Thyroid gland (tissue), 4 donors: ENCODE data around the gene MYL10. TPM values are rescaled to one million over a fixed set of nuclear protein-coding genes. Genes with fewer than 3 reads are reported as not detected.

Experiments
- DNase-seq, 2 donors: peaks; one replicate each; pipeline ENCODE4 v3.0.0-alpha.2; 2019
- H3K27ac ChIP-seq, 3 donors: fragments of 200-600 bp; sonication (generic); 1 replicate in 2 of 3; 2 replicates in 1 of 3; pipeline ENCODE4 v1.5.1; 2016 to 2019; ENCODE audit warnings: mild to moderate bottlenecking in 1 of 3, moderate library complexity in 1 of 3
- H3K27me3 ChIP-seq: fragments of 200-600 bp; sonication (generic); one replicate; pipeline ENCODE4 v1.5.1; 2019
- H3K36me3 ChIP-seq, 2 donors: fragments of 200-600 bp; sonication (generic); one replicate each; pipeline ENCODE4 v1.5.1; 2016 to 2019
- H3K4me1 ChIP-seq, 2 donors: fragments of 200-600 bp; sonication (generic); one replicate each; pipeline ENCODE4 v1.5.1; 2017 to 2019
- H3K4me3 ChIP-seq, 3 donors: fragments of 200-600 bp; sonication (generic); replicated peaks in 1 of 3; 1 replicate in 2 of 3; 2 replicates in 1 of 3; pipeline ENCODE4 v1.5.1; 2016; ENCODE audit warnings: mild to moderate bottlenecking in 1 of 3
- H3K9me3 ChIP-seq: fragments of 200-600 bp; sonication (generic); one replicate; pipeline ENCODE4 v1.5.1; 2017
- POLR2A ChIP-seq, 2 donors: fragments of 450-650 bp; IDR thresholded peaks; one replicate each; pipeline ENCODE4 v1.6.1; 2017; ENCODE audit warnings: antibody characterized with exemption in 2 of 2, mild to moderate bottlenecking in 2 of 2, moderate library complexity in 1 of 2
- WGBS, 2 donors: methylation state at CpG; one replicate each; pipeline ENCODE4 v1.1.5; 2017; 5-methylcytosine and 5-hydroxymethylcytosine counted together
- intact Hi-C: fragments of 100-400 bp; cut with DNase I; formaldehyde crosslinking; loops from one replicate; pipeline ENCODE4 v1.15.1; 2023
- total RNA-seq, 4 donors: library from RNA; depleted of rRNA; stranded (reverse); fragments of >200 nt; gene quantifications; one replicate each; pipeline ENCODE4 v1.2.3, GENCODE V29; 2016
- TF ChIP-seq, protein P1 (sequence below), 6 experiments: fragments of 200-600 bp in 3 of 6; fragments of 450-650 bp in 3 of 6; sonication (generic) in 3 of 6; IDR thresholded peaks; one replicate each; pipeline ENCODE4 v1.5.1; 2016 to 2019; ENCODE audit warnings: antibody characterized with exemption in 6 of 6, mild to moderate bottlenecking in 2 of 6, inconsistent platforms in 1 of 6, moderate library complexity in 1 of 6

MYL10 gene
- total RNA-seq, 4 donors from 2014 or later = not detected

DNA sequence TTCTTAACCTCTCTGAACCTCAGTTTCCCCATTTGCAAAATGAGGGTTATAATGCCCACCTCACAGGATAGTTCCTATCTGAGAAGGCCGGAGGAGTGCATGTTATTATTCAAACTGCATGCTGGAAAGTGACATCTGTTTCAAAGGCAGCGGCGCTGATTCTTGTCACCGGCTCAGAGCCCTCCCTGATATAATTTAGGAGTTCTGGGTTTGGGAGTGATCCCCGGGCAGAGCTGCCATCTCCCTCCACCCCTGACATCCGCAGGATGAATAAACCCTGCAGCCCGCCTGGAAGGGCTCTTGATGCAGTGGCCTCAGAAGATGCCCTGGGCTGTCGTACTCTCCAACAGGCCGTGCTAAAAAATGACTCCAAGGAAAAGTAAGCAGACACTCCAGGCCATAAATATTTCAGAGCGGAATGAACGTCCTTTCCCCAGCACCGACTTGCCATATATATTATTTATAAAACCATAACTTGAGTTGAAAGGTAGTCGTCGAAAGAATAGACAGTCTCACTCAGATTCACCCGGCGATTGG lies 47.0 kb upstream of the MYL10 start:
- Histone ChIP-seq H3K27ac (no peak overlapping the region), H3K4me1 (peaks cover 0 to 4% of the 10 kb centered on the region in 2 donors), H3K9me3 (no peaks in the 10 kb centered on the region), H3K36me3 (no peaks in the 10 kb centered on the region), H3K27me3 (no peaks in the 10 kb centered on the region), H3K4me3 (no peak overlapping the region)
- intact Hi-C loops = no loop called here
- no peak for DNase-seq
- TF ChIP-seq POLR2A (IDR thresholded peaks at IDR 0.05) = no peak
- TF ChIP-seq, protein P1, sequence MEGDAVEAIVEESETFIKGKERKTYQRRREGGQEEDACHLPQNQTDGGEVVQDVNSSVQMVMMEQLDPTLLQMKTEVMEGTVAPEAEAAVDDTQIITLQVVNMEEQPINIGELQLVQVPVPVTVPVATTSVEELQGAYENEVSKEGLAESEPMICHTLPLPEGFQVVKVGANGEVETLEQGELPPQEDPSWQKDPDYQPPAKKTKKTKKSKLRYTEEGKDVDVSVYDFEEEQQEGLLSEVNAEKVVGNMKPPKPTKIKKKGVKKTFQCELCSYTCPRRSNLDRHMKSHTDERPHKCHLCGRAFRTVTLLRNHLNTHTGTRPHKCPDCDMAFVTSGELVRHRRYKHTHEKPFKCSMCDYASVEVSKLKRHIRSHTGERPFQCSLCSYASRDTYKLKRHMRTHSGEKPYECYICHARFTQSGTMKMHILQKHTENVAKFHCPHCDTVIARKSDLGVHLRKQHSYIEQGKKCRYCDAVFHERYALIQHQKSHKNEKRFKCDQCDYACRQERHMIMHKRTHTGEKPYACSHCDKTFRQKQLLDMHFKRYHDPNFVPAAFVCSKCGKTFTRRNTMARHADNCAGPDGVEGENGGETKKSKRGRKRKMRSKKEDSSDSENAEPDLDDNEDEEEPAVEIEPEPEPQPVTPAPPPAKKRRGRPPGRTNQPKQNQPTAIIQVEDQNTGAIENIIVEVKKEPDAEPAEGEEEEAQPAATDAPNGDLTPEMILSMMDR (IDR thresholded peaks at IDR 0.05) = no peak
- 88 to 91% methylated on average over 16 of the region's 16 CpGs for WGBS, 2 donors

DNA sequence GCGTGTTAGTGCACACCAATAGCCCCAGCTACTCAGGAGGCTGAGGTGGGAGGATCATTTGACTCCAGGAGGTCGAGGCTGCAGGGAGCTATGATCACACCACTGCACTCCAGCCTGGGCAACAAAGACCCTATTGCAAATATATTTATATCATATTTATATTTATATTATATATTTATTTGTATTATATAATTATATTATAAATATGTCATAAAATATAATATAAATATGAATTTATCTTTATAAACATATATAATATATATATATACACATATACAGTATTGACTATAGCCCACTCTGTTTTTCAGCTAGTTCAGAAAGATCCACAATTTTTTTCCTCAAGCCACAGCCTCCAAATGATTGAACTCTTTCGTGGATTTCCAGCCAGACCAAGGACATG lies 45.3 kb upstream of the MYL10 start:
- Histone ChIP-seq H3K4me3 (no peak overlapping the region), H3K27me3 (no peaks in the 10 kb centered on the region), H3K9me3 (no peaks in the 10 kb centered on the region), H3K4me1 (no peaks in the 10 kb centered on the region), H3K36me3 (no peaks in the 10 kb centered on the region), H3K27ac (no peak overlapping the region)
- 89 to 91% methylated on average over 3 of the region's 3 CpGs for WGBS, 2 donors
- intact Hi-C loops = no loop called here
- TF ChIP-seq, protein P1 (IDR thresholded peaks at IDR 0.05) = no peak
- TF ChIP-seq POLR2A (IDR thresholded peaks at IDR 0.05) = no peak
- DNase-seq = no peak

DNA sequence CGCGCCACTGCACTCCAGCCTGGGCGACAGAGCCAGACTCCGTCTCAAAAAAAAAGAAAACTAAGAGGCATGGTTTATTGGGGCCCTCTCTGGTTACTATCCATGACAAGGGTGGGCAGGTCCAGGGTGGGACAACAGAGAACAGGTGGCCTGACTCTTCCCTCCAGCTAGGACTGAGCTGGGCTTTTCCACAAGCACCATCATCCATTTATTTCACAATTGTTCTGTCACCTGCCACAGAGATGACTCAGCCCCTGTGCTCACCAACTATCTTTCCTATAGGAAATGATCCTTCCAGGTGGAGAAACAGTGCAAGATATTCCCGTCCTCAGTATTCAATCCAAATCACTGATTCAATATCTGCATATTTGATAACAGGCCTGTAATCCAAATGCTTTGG lies 44.9 kb upstream of the MYL10 start:
- WGBS, 2 donors = 93 to 97% methylated on average over 5 of the region's 5 CpGs
- Histone ChIP-seq H3K4me3 (no peak overlapping the region), H3K9me3 (no peaks in the 10 kb centered on the region), H3K27ac (no peak overlapping the region), H3K36me3 (no peaks in the 10 kb centered on the region), H3K4me1 (no peaks in the 10 kb centered on the region), H3K27me3 (no peaks in the 10 kb centered on the region)
- no peak for TF ChIP-seq POLR2A (IDR thresholded peaks at IDR 0.05)
- TF ChIP-seq, protein P1 (IDR thresholded peaks at IDR 0.05) = no peak
- DNase-seq = no peak
- intact Hi-C loops = no loop called here

DNA sequence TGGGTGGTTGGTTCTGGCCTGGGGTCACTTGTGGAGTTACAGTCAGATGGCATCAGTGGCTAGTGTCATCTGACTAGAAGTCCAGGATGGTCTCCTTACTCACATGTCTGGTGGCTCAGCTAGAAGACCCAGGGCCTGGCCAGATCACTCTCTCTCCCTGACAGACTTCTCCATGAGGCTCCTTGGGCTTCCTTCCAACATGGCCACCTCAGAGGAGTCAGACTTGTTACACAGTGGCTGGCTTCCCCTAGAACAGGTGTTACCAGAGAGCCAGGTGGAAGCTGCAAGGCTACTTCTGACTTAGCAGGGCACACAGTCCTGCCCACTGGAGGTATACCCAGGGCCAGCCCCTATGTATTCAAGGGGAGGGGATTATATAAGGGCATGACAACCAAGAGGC lies 44.2 kb upstream of the MYL10 start:
- H3K4me1 ChIP-seq = no peaks in the 10 kb centered on the region
- intact Hi-C loops = no loop called here
- H3K27ac ChIP-seq = no peak overlapping the region
- no peak for DNase-seq
- no peaks in the 10 kb centered on the region for H3K27me3 ChIP-seq
- no peaks in the 10 kb centered on the region for H3K9me3 ChIP-seq
- TF ChIP-seq, protein P1 (IDR thresholded peaks at IDR 0.05) = no peak
- TF ChIP-seq POLR2A (IDR thresholded peaks at IDR 0.05) = no peak
- H3K4me3 ChIP-seq = no peak overlapping the region
- H3K36me3 ChIP-seq = no peaks in the 10 kb centered on the region

DNA sequence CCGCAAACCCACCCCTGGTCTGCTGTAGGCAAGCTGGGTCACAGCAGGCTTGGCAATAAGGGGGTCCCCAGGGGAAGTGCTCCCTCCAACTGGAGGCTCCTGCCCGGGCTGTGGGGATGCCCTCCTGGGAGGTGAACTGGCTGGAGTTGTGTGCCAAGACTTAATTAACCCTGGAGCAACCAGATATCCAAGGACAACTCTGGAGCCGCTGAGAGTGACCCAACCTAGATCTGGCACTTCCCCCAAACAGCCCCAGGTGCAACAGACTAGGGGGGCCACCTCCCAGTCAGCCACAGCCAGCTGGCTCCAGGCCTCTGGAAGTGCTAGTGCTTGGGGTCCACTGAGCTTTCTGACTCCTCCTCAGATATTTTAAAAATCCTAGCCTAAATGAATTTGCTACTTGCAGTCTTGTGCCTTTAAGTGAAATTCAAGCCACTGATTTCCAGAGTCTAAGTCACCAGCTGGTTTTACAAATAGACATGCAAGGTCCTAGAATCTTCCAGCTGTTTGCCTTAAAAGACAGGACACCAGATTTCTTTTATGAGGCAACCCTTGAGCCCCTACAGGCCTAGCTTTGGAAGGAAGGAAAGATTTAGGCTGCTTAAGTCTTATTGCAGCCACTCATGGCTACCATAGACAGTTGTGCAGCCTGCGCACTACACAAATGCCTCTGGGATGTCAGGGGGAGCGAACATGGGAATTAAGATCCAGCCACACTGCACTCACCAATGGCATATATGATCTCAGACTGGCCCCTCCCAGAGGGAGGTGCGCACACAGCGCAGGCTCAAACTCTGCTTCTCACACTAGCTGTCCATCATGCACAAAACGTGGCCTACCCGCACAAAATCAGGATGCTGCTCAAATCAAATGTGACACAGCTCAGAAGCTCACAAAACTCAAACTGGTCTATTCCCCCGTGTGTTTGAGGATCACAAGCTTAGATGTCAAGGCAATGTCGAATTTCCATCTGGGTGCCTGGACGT lies 42.6 kb upstream of the MYL10 start:
- no peak for DNase-seq
- 65 to 79% methylated on average over 12 of the region's 12 CpGs for WGBS, 2 donors
- intact Hi-C loops = no loop called here
- no peak overlapping the region for H3K27ac ChIP-seq
- TF ChIP-seq POLR2A (IDR thresholded peaks at IDR 0.05) = no peak
- TF ChIP-seq, protein P1 (IDR thresholded peaks at IDR 0.05) = no peak
- H3K9me3 ChIP-seq = no peaks in the 10 kb centered on the region
- H3K4me3 ChIP-seq = no peak overlapping the region
- H3K4me1 ChIP-seq = no peaks in the 10 kb centered on the region
- no peaks in the 10 kb centered on the region for H3K36me3 ChIP-seq
- no peaks in the 10 kb centered on the region for H3K27me3 ChIP-seq
